Activated CD4-positive, alpha-beta memory T cell treated with anti-CD3 and anti-CD28 coated beads, Interleukin-2, amount 10 ng/mL, durations not matched to agents 7 days and 5 days (primary cell): ENCODE results near the gene MAFG. TPM values are rescaled to one million over a fixed set of nuclear protein-coding genes. Genes with fewer than 3 reads are reported as not detected.

Experiments
- CTCF ChIA-PET: fragments of 350-600 bp; sonication (Branson Sonifier 250); formaldehyde crosslinking; loops from one replicate; lab custom pipeline; 2021; ENCODE audit warnings: antibody characterized with exemption, inconsistent platforms; lab: Charles Lee
- POLR2A ChIA-PET: fragments of 350-600 bp; sonication (Branson Sonifier 250); formaldehyde crosslinking; loops from one replicate; lab custom pipeline; 2021; ENCODE audit warnings: antibody characterized with exemption; lab: Charles Lee
- DNase-seq: peaks from one replicate; pipeline ENCODE4 v3.0.0-alpha.2; 2020
- H3K27ac Mint-ChIP-seq: one replicate; pipeline ENCODE4 v1.8.0; 2021; ENCODE audit warnings: mild to moderate bottlenecking, mixed read lengths
- H3K27me3 Mint-ChIP-seq: one replicate; pipeline ENCODE4 v1.8.0; 2021; ENCODE audit warnings: mixed read lengths
- H3K36me3 Mint-ChIP-seq: one replicate; pipeline ENCODE4 v1.8.0; 2021; ENCODE audit warnings: low read depth, mixed read lengths
- H3K4me1 Mint-ChIP-seq: one replicate; pipeline ENCODE4 v1.8.0; 2021; ENCODE audit warnings: mixed read lengths
- H3K4me3 Mint-ChIP-seq: one replicate; pipeline ENCODE4 v1.8.0; 2021; ENCODE audit warnings: mild to moderate bottlenecking, mixed read lengths
- H3K9me3 Mint-ChIP-seq: one replicate; pipeline ENCODE4 v1.8.0; 2021; ENCODE audit warnings: mixed read lengths
- total RNA-seq, 2 experiments: library from RNA; stranded (reverse); gene quantifications; one replicate each; pipeline ENCODE4 v1.2.3, GENCODE V29; 2021

The MAFG gene
- total RNA-seq, 2 experiments from 2014 or later = 35.2 to 36.5 TPM

GRCh38 chr17:81913394-81914102 lies 14.0 kb downstream of the MAFG start:
- no peak for DNase-seq
- Mint-ChIP-seq H3K9me3 (no peaks in the 10 kb centered on the region), H3K27ac (no peak overlapping the region), H3K4me1 (peaks cover 46% of the 10 kb centered on the region), H3K4me3 (no peak overlapping the region), H3K27me3 (no peaks in the 10 kb centered on the region), H3K36me3 (peaks cover 56% of the 10 kb centered on the region)
- ChIA-PET CTCF (no interaction called here), POLR2A (interaction anchor here (1.0 to 1.9 kb wide), 3 partner anchors 8 to 53 kb away, joined by 3 to 5 read pairs (median 3); partner anchors contain the start of gene P4HB)

- Mint-ChIP-seq H3K27me3 (no peaks in the 10 kb centered on the region), H3K4me1 (peaks cover 41% of the 10 kb centered on the region), H3K9me3 (no peaks in the 10 kb centered on the region), H3K4me3 (peak overlapping the region; percentile 39), H3K27ac (no peak overlapping the region), H3K36me3 (peaks cover 54% of the 10 kb centered on the region)
- ChIA-PET CTCF (no interaction called here), POLR2A (interaction anchor here (1.0 to 1.9 kb wide), 4 partner anchors 9 to 52 kb away, joined by 3 to 5 read pairs (median 3); partner anchors contain the start of gene P4HB)
- no peak for DNase-seq
Measured at GRCh38 chr17:81912441-81913309, 14.9 kb downstream of the MAFG start.

GRCh38 chr17:81911969-81912368 lies 15.6 kb downstream of the MAFG start:
- no peaks in the 10 kb centered on the region for H3K9me3 Mint-ChIP-seq
- H3K27ac Mint-ChIP-seq = no peak overlapping the region
- no peaks in the 10 kb centered on the region for H3K27me3 Mint-ChIP-seq
- peak overlapping the region; percentile 39 for H3K4me3 Mint-ChIP-seq
- H3K36me3 Mint-ChIP-seq = peaks cover 50% of the 10 kb centered on the region
- no peak for DNase-seq
- CTCF ChIA-PET = no interaction called here
- H3K4me1 Mint-ChIP-seq = peaks cover 37% of the 10 kb centered on the region
- POLR2A ChIA-PET = interaction anchor here (1.6 to 1.9 kb wide), 2 partner anchors 42 to 51 kb away, joined by 3 to 5 read pairs; partner anchors contain the start of gene P4HB

GRCh38 chr17:81911277-81911961 lies 16.1 kb downstream of the MAFG start, which contains the start of gene PCYT2:
Gene PCYT2, minus strand, starts transcription at chr17:81911399. Its CDS starts 44 bp downstream, at chr17:81911355.
- POLR2A ChIA-PET = interaction anchor here (1.0 to 1.9 kb wide), 5 partner anchors 13 to 51 kb away, joined by 3 to 5 read pairs (median 4); partner anchors contain the start of gene P4HB
- peak; percentile 92 for DNase-seq
- CTCF ChIA-PET = no interaction called here
- no peaks in the 10 kb centered on the region for H3K9me3 Mint-ChIP-seq
- peaks cover 47% of the 10 kb centered on the region for H3K36me3 Mint-ChIP-seq
- peak within 1 kb of the TSS; percentile 70 for H3K27ac Mint-ChIP-seq
- no peaks in the 10 kb centered on the region for H3K27me3 Mint-ChIP-seq
- peaks cover 32% of the 10 kb centered on the region for H3K4me1 Mint-ChIP-seq
- H3K4me3 Mint-ChIP-seq = peak within 1 kb of the TSS; percentile 88

DNA sequence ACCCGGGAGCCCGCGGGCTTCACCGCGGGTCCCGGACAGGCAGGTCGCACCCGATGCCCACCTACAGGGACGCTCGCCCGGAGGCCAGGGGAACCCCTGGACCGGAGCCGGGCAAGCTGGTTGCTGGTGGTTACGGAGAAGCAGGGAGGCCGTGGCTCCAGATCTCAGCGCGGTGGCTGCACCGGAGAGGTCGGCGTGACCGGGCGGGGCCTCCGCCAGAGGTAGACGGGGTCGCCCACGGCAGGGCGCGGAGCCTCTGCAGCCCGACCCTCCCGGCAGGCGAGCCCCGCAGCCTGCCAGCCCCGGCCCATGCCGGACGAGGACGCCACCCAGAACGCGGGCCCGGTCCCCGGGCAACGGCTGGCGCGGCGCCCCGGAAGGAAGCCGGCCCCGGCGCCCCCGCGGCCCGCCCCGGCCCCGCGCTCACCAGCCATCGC lies 16.7 kb downstream of the MAFG start:
- Mint-ChIP-seq H3K9me3 (no peaks in the 10 kb centered on the region), H3K4me1 (peaks cover 28% of the 10 kb centered on the region), H3K4me3 (peak overlapping the region; percentile 88), H3K27ac (no peak overlapping the region), H3K27me3 (no peaks in the 10 kb centered on the region), H3K36me3 (peaks cover 43% of the 10 kb centered on the region)
- POLR2A ChIA-PET = interaction anchor here (1.0 to 1.7 kb wide), 3 partner anchors 13 to 19 kb away, joined by 3 to 5 read pairs (median 4); no protein-coding TSS in a partner anchor
- no peak for DNase-seq
- CTCF ChIA-PET = no interaction called here

DNA sequence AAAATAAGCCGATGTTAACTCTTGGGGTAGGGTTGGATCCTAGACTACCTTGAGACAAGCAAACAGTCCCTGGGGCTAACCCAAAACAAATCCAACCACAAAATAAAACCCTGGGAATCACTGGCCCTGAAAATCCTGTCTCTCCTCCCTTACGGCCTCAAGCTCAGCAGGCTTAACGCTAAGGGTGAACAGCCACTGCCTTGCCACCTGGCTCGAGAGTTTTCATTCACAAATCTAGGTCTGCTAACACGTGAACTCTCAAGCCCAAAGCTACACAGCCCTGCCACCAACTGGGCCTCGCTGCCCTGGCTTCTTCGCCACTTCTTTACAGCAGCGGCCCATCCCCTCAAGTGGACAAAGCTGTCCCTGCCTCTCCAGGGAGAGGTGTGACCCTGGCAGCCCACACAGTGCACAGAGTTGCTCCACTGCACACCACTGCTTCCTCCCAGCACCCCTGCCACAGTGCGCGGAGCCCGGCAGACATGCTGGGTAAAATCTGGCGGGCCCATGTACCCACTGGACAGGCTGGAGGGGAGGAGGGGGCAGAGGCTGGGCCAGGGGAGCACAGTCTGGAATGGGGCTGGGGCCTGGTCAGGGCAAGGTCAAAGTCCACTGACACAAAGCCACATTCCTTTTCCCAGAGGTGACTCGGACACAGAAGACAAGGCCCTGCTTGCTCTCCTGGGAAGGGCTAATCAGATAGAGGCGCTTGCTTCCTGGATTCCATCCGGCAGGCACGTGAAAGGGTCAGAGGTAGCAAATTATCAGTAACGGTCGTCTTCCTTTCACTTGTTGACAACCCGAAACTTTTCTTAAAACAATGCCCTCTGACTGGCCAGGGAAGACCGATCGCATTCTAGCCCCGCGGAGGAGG lies 17.3 kb downstream of the MAFG start:
- H3K4me3 Mint-ChIP-seq = peak overlapping the region; percentile 88
- POLR2A ChIA-PET = interaction anchor here (0.6 to 1.9 kb wide), 7 partner anchors 12 to 67 kb away, joined by 3 to 6 read pairs (median 4); partner anchors contain the start of genes ARHGDIA and MAFG
- no peaks in the 10 kb centered on the region for H3K27me3 Mint-ChIP-seq
- CTCF ChIA-PET = no interaction called here
- H3K9me3 Mint-ChIP-seq = no peaks in the 10 kb centered on the region
- peaks cover 25% of the 10 kb centered on the region for H3K4me1 Mint-ChIP-seq
- DNase-seq = no peak
- H3K36me3 Mint-ChIP-seq = peaks cover 36% of the 10 kb centered on the region
- peak overlapping the region; percentile 70 for H3K27ac Mint-ChIP-seq

GRCh38 chr17:81909231-81909630 lies 18.3 kb downstream of the MAFG start:
- Mint-ChIP-seq H3K27ac (no peak overlapping the region), H3K27me3 (no peaks in the 10 kb centered on the region), H3K9me3 (no peaks in the 10 kb centered on the region), H3K36me3 (peaks cover 26% of the 10 kb centered on the region), H3K4me1 (peaks cover 23% of the 10 kb centered on the region), H3K4me3 (no peak overlapping the region)
- ChIA-PET CTCF (no interaction called here), POLR2A (interaction anchor here (1.0 to 1.9 kb wide), 6 partner anchors 8 to 68 kb away, joined by 3 to 6 read pairs (median 4); partner anchors contain the start of genes ANAPC11, ARHGDIA and MAFG)
- no peak for DNase-seq

GRCh38 chr17:81908793-81909192 lies 18.7 kb downstream of the MAFG start:
- no peak for DNase-seq
- Mint-ChIP-seq H3K27me3 (no peaks in the 10 kb centered on the region), H3K27ac (no peak overlapping the region), H3K4me1 (peaks cover 23% of the 10 kb centered on the region), H3K4me3 (no peak overlapping the region), H3K9me3 (no peaks in the 10 kb centered on the region), H3K36me3 (peaks cover 23% of the 10 kb centered on the region)
- ChIA-PET POLR2A (interaction anchor here (1.0 to 1.9 kb wide), 4 partner anchors 9 to 68 kb away, joined by 4 to 6 read pairs (median 4); partner anchors contain the start of genes ANAPC11 and ARHGDIA), CTCF (no interaction called here)

GRCh38 chr17:81907219-81908145 lies 20.1 kb downstream of the MAFG start:
- Mint-ChIP-seq H3K27me3 (peaks cover 2% of the 10 kb centered on the region), H3K4me1 (peaks cover 17% of the 10 kb centered on the region), H3K9me3 (no peaks in the 10 kb centered on the region), H3K4me3 (no peak overlapping the region), H3K27ac (no peak overlapping the region), H3K36me3 (peaks cover 10% of the 10 kb centered on the region)
- DNase-seq = no peak
- CTCF ChIA-PET = no interaction called here
- POLR2A ChIA-PET = no interaction called here

GRCh38 chr17:81906476-81907218 lies 20.9 kb downstream of the MAFG start:
- peaks cover 15% of the 10 kb centered on the region for H3K4me1 Mint-ChIP-seq
- H3K36me3 Mint-ChIP-seq = peaks cover 7% of the 10 kb centered on the region
- no peak overlapping the region for H3K27ac Mint-ChIP-seq
- H3K27me3 Mint-ChIP-seq = peaks cover 2% of the 10 kb centered on the region
- H3K9me3 Mint-ChIP-seq = no peaks in the 10 kb centered on the region
- DNase-seq = no peak
- CTCF ChIA-PET = no interaction called here
- no peak overlapping the region for H3K4me3 Mint-ChIP-seq
- POLR2A ChIA-PET = interaction anchor here (2.0 kb wide), 1 partner anchor 15 kb away, joined by 5 read pairs; the partner anchor contains the start of genes ALYREF and ANAPC11
